K562 (cell line): ENCODE data around the gene DMD. TPM values are rescaled to one million over a fixed set of nuclear protein-coding genes. Genes with fewer than 3 reads are reported as not detected.

Experiments
- ATAC-seq: fragments of 200-7000 bp; cut with Tn5 transposase; 3 replicates; pipeline ENCODE4 v1.9.1; 2020; ENCODE audit warnings: moderate library complexity
- BruUV-seq: library from RNA; stranded (reverse); fragments of 400-500 nt; replicated peaks from 2 replicates; lab custom pipeline; 2021; lab: Mats Ljungman, UMichigan
- CTCF ChIA-PET: fragments of 300-600 bp; formaldehyde crosslinking; extraction: SDS; loops from one replicate; lab custom pipeline; 2021; ENCODE audit warnings: low intra/inter-chr PET ratio; lab: Yijun Ruan, JAX
- POLR2A ChIA-PET: fragments of 300-600, 350-650 bp; sonication (Branson Sonifier 250); formaldehyde crosslinking; extraction: SDS; loops from one replicate; lab custom pipeline; 2021; ENCODE audit warnings: antibody characterized with exemption, inconsistent platforms; lab: Yijun Ruan, JAX
- DNase-seq, 4 experiments: peaks; one replicate each; pipeline versions ENCODE4 v3.0.0 to v3.0.0-alpha.2; 2011 to 2018; ENCODE audit warnings: low spot score in 3 of 4, mixed read lengths in 3 of 4; ENCODE audit errors: extremely low read depth in 1 of 4
- FAIRE-seq: peaks from 2 replicates; lab custom pipeline; 2011; peaks lifted over from hg19 to GRCh38; lab: Jason Lieb, UNC
- H2AFZ ChIP-seq: 2 replicates; pipeline ENCODE4 v1.6.0; 2011; ENCODE audit warnings: low read depth, low read length, control low read depth, inconsistent platforms
- H3K27ac ChIP-seq: fragments of 200-600 bp; 3 replicates; pipeline ENCODE4 v1.8.0; 2011; ENCODE audit warnings: low read depth, mild to moderate bottlenecking, control low read depth, inconsistent platforms, low read length, moderate library complexity, mixed read lengths; ENCODE audit errors: extremely low read depth
- H3K27me3 ChIP-seq, 2 experiments: fragments of 300-600 bp in 1 of 2; 2 replicates in 1 of 2; 3 replicates in 1 of 2; pipeline versions ENCODE4 v1.6.0 to v1.8.0; 2011; ENCODE audit warnings: inconsistent platforms in 2 of 2, low read length in 2 of 2, mild to moderate bottlenecking in 1 of 2, mixed read lengths in 1 of 2, moderate library complexity in 1 of 2; ENCODE audit not compliant: control insufficient read depth in 2 of 2, insufficient read depth in 2 of 2
- H3K36me3 ChIP-seq: fragments of 300-600 bp; 3 replicates; pipeline ENCODE4 v1.8.0; 2011; ENCODE audit warnings: mild to moderate bottlenecking, low read length, inconsistent platforms; ENCODE audit not compliant: control insufficient read depth, insufficient read depth
- H3K4me1 ChIP-seq, 2 experiments: fragments of 200-600 bp in 1 of 2; replicated peaks in 1 of 2; 2 replicates in 1 of 2; 3 replicates in 1 of 2; pipeline versions ENCODE4 v1.5.1 to v1.8.0; 2011; ENCODE audit warnings: inconsistent platforms in 2 of 2, low read length in 2 of 2, mild to moderate bottlenecking in 1 of 2, mixed read lengths in 1 of 2, moderate library complexity in 1 of 2; ENCODE audit not compliant: control insufficient read depth in 2 of 2, insufficient read depth in 2 of 2
- H3K4me2 ChIP-seq: 2 replicates; pipeline ENCODE4 v1.6.1; 2011; ENCODE audit warnings: low read length, control low read depth, inconsistent platforms, mixed read lengths; ENCODE audit not compliant: insufficient read depth
- H3K4me3 ChIP-seq: fragments of 200-600 bp; sonication (generic), shearing (Covaris generic); 2 replicates; pipeline ENCODE4 v1.5.1; 2016; ENCODE audit warnings: control low read depth, inconsistent platforms
- H3K79me2 ChIP-seq: fragments of 200-600 bp; 3 replicates; pipeline ENCODE4 v1.8.0; 2011; ENCODE audit warnings: low read length, inconsistent platforms; ENCODE audit not compliant: control insufficient read depth, insufficient read depth
- H3K9ac ChIP-seq, 2 experiments: 2 replicates each; pipeline versions ENCODE4 v1.6.0 to v1.6.1; 2011; ENCODE audit warnings: low read depth in 2 of 2, low read length in 2 of 2, control low read depth in 1 of 2, inconsistent platforms in 1 of 2, mild to moderate bottlenecking in 1 of 2, mixed read lengths in 1 of 2; ENCODE audit not compliant: insufficient read depth in 1 of 2
- H3K9me1 ChIP-seq: one replicate; pipeline ENCODE4 v1.6.0; 2011; ENCODE audit warnings: inconsistent platforms, mild to moderate bottlenecking, low read length, moderate library complexity; ENCODE audit not compliant: control insufficient read depth, insufficient read depth
- H3K9me3 ChIP-seq: replicated peaks from 2 replicates; pipeline ENCODE4 v1.5.1; 2011; ENCODE audit warnings: low read depth, low read length, inconsistent platforms; ENCODE audit not compliant: control insufficient read depth, insufficient read depth
- H4K20me1 ChIP-seq: replicated peaks from 2 replicates; pipeline ENCODE4 v1.6.1; 2011; ENCODE audit warnings: low read length, inconsistent platforms, mixed read lengths; ENCODE audit not compliant: control insufficient read depth, insufficient read depth
- JUNB ChIP-seq: fragments of 450-650 bp; formaldehyde crosslinking; conservative IDR thresholded peaks from 2 replicates; pipeline ENCODE4 v1.4.0; 2020; ENCODE audit warnings: mild to moderate bottlenecking
- KAT7 ChIP-seq: sonication (generic); formaldehyde crosslinking; IDR thresholded peaks from 2 replicates; pipeline ENCODE4 v1.8.0; 2022; ENCODE audit warnings: missing genetic modification reagents, mild to moderate bottlenecking, borderline replicate concordance
- NCOA1 ChIP-seq: fragments of 450-650 bp; IDR thresholded peaks from 2 replicates; pipeline ENCODE4 v1.6.1; 2016; ENCODE audit warnings: low read depth
- RHOXF2B ChIP-seq: fragments of 250-450 bp; sonication (Bioruptor Pico); conservative IDR thresholded peaks from 2 replicates; pipeline ENCODE4 v1.5.1; 2021
- SMAD2 ChIP-seq: fragments of 150-350 bp; IDR thresholded peaks from 2 replicates; pipeline ENCODE4 v1.6.1; 2014; ENCODE audit warnings: low read depth, mild to moderate bottlenecking, low read length
- SMARCB1 ChIP-seq: IDR thresholded peaks from 2 replicates; pipeline ENCODE4 v1.6.1; 2011; ENCODE audit warnings: improper control_type of control experiment, low read depth; ENCODE audit not compliant: insufficient read length
- TAF15 ChIP-seq: fragments of 200-400 bp; formaldehyde crosslinking; IDR thresholded peaks from 2 replicates; pipeline ENCODE4 v1.6.1; 2017; ENCODE audit warnings: mild to moderate bottlenecking, low read depth, low read length, moderate library complexity
- YBX1 ChIP-seq: fragments of 450-650 bp; IDR thresholded peaks from 2 replicates; pipeline ENCODE4 v1.7.1; 2016; ENCODE audit warnings: mild to moderate bottlenecking
- WGBS: fragments of 100-300 bp; shearing (Covaris generic); methylation state at CpG from one replicate; pipeline ENCODE4 v1.1.6; 2016; ENCODE audit warnings: low coverage, mixed read lengths; ENCODE audit not compliant: insufficient coverage; ENCODE audit errors: missing lambda C conversion rate; 5-methylcytosine and 5-hydroxymethylcytosine counted together
- in situ Hi-C: fragments of 300-500 bp; cut with MboI; formaldehyde crosslinking; loops from 4 replicates; pipeline ENCODE4 v1.15.0; 2018; ENCODE audit warnings: inconsistent platforms, mixed read lengths
- intact Hi-C: fragments of 100-400 bp; cut with micrococcal nuclease; formaldehyde crosslinking; loops from 2 replicates; pipeline ENCODE4 v1.14.2; 2022
- polyA plus RNA-seq, 8 experiments: library from polyadenylated mRNA; depleted of rRNA in 4 of 8; stranded (reverse) in 5 of 8; unstranded in 3 of 8; fragments of >200 nt; fragmentation: Nextera tagmentation in 2 of 8; fragmentation: Illumina TruSeq in 1 of 8; extraction: Ambion mirVana in 2 of 8; extraction: Trizol in 1 of 8; gene quantifications; 2 replicates each; pipeline versions ENCODE4 v1.2.1 to v1.2.3, GENCODE V29; 2011 to 2014; ENCODE audit warnings: inconsistent platforms in 1 of 8, missing spikeins in 1 of 8
- total RNA-seq, 7 experiments: library from RNA; depleted of rRNA in 6 of 7; stranded (reverse); fragments of >200 nt in 6 of 7; fragmentation: Illumina TruSeq in 2 of 7; extraction: Trizol in 2 of 7; gene quantifications; 2 replicates each; pipeline versions ENCODE4 v1.2.1 to v1.2.3, GENCODE V29; 2011 to 2021; ENCODE audit warnings: low replicate concordance in 1 of 7
- TF ChIP-seq, protein P1 (sequence below): fragments of 450-650 bp; formaldehyde crosslinking; IDR thresholded peaks from 2 replicates; pipeline ENCODE4 v1.4.0; 2020; ENCODE audit warnings: mild to moderate bottlenecking, moderate library complexity

Gene DMD
- total and polyA plus RNA-seq, 9 of the 15 experiments (the other 6 are each of a cell fraction or from before 2014, with no cell fraction given) = 3.8 to 20.4 (median 11.4) TPM

DNA sequence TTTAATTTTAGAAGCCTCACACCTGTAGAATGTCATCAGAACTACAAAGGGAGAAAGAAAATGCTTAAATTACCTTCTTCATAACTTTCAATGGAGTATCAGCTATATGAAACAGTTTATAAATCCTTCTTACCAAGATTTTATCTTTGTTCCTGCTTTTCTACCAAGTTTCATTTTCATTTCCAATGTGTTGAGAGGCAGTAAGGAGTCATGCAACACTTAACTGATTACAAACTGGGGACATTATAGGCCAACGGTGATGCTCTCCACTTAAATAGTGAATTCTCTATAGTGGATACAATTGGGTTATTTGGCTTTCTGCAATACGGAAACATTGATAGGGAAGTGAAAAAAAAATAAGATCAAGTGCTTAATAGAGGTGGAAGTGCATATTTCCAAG, 1994.3 kb downstream of the DMD start:
- ChIA-PET CTCF (no interaction called here), POLR2A (no interaction called here)
- in situ Hi-C loops = no loop called here
- no peak for FAIRE-seq
- intact Hi-C loops = no loop called here
- H3K9me1 ChIP-seq = no peaks in the 10 kb centered on the region
- no peaks in the 10 kb centered on the region for H3K79me2 ChIP-seq
- H3K9ac ChIP-seq = no peak overlapping the region
- no peaks in the 10 kb centered on the region; the same call in 1 of the 2 replicates for H4K20me1 ChIP-seq
- WGBS = 26% methylated on average over 2 of the region's 2 CpGs
- BruUV-seq = no TSS peak
- H3K9me3 ChIP-seq = no peaks in the 10 kb centered on the region
- H3K4me2 ChIP-seq = no peak overlapping the region
- TF ChIP-seq NCOA1 = no peak
- no peak for TF ChIP-seq SMARCB1
- no peak for TF ChIP-seq SMAD2
- TF ChIP-seq YBX1 = no peak
- TF ChIP-seq JUNB (CRISPR knock-in tag) = no peak
- no peak for TF ChIP-seq TAF15
- TF ChIP-seq KAT7 (CRISPR knock-in tag) = no peak
- TF ChIP-seq, protein P1, sequence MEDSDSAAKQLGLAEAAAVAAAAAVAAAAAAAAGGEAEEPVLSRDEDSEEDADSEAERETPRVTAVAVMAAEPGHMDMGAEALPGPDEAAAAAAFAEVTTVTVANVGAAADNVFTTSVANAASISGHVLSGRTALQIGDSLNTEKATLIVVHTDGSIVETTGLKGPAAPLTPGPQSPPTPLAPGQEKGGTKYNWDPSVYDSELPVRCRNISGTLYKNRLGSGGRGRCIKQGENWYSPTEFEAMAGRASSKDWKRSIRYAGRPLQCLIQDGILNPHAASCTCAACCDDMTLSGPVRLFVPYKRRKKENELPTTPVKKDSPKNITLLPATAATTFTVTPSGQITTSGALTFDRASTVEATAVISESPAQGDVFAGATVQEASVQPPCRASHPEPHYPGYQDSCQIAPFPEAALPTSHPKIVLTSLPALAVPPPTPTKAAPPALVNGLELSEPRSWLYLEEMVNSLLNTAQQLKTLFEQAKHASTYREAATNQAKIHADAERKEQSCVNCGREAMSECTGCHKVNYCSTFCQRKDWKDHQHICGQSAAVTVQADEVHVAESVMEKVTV = no peak
- no peak for TF ChIP-seq RHOXF2B (CRISPR knock-in tag)
- TF ChIP-seq, all 486 proteins: peak for 0
- Histone ChIP-seq H3K36me3 (no peaks in the 10 kb centered on the region), H2AFZ (no peak overlapping the region), H3K4me3 (no peak overlapping the region), H3K27ac (no peak overlapping the region), H3K27me3 (no peaks in the 10 kb centered on the region), H3K4me1 (no peaks in the 10 kb centered on the region)
- no peak for ATAC-seq
- DNase-seq = no peak
